Osteocyte (in vitro differentiated cells): ENCODE results near the gene CFAP100. TPM values are rescaled to one million over a fixed set of nuclear protein-coding genes. Genes with fewer than 3 reads are reported as not detected.

Experiments
- DNase-seq: peaks from one replicate; pipeline ENCODE4 v3.0.0; 2021; ENCODE audit warnings: mixed read lengths; ENCODE audit not compliant: unreplicated experiment; ENCODE audit errors: extremely low spot score
- H3K27ac Mint-ChIP-seq: one replicate; pipeline ENCODE4 v1.8.0; 2021; ENCODE audit warnings: mild to moderate bottlenecking, mixed read lengths; ENCODE audit not compliant: unreplicated experiment
- H3K27me3 Mint-ChIP-seq: one replicate; pipeline ENCODE4 v1.8.0; 2021; ENCODE audit warnings: mixed read lengths; ENCODE audit not compliant: unreplicated experiment
- H3K36me3 Mint-ChIP-seq: one replicate; pipeline ENCODE4 v1.8.0; 2021; ENCODE audit warnings: mixed read lengths; ENCODE audit not compliant: unreplicated experiment
- H3K4me1 Mint-ChIP-seq: one replicate; pipeline ENCODE4 v1.8.0; 2021; ENCODE audit warnings: mixed read lengths; ENCODE audit not compliant: unreplicated experiment
- H3K4me3 Mint-ChIP-seq: one replicate; pipeline ENCODE4 v1.8.0; 2021; ENCODE audit warnings: mild to moderate bottlenecking, moderate library complexity, mixed read lengths; ENCODE audit not compliant: unreplicated experiment
- H3K9me3 Mint-ChIP-seq: one replicate; pipeline ENCODE4 v1.8.0; 2021; ENCODE audit warnings: mixed read lengths; ENCODE audit not compliant: unreplicated experiment
- total RNA-seq: library from RNA; stranded (reverse); gene quantifications from 2 replicates; pipeline ENCODE4 v1.2.1, GENCODE V29; 2021
- TF ChIP-seq, protein P1 (sequence below): fragments of 200-600 bp; sonication (generic); IDR thresholded peaks from 2 replicates; pipeline ENCODE4 v1.5.0; 2021; ENCODE audit warnings: antibody characterized with exemption, mild to moderate bottlenecking, moderate library complexity

The CFAP100 gene
- total RNA-seq, 1 donor from 2014 or later = not detected

DNA sequence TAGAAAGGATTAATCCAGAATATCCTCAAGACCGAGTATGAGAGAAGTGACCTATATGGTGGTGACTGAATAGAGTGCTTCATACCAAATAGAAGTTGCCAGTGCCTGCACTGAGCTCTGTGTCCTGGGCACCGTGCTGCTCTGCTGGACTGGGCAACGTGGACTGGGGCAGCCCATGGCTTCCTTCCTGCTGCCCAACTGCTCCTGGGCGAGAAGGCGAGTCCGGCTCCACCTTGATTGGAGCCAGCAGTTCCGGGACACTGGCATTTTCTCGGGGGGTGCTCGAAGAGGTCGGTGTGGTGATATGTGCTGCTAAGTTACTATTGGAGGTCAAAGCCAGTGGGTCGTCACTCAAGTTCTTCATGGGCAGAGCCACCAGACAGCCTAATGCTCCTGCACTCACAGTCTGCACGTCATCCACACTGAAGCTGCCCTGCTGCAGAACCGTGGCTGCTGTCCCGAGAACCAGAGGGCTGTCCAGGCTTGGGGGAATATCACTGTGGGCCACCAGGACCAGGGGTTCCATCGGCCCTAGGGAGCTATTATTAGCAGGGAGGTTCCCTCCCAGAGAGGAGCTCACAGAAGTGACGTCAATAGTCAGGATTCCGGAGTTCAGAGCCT lies 66.9 kb downstream of the CFAP100 start:
- no peak for DNase-seq
- Mint-ChIP-seq H3K27ac (no peak overlapping the region), H3K4me1 (peaks cover under 1% of the 10 kb centered on the region), H3K4me3 (no peak overlapping the region), H3K36me3 (peaks cover 47% of the 10 kb centered on the region), H3K9me3 (no peaks in the 10 kb centered on the region), H3K27me3 (no peaks in the 10 kb centered on the region)
- TF ChIP-seq, protein P1, sequence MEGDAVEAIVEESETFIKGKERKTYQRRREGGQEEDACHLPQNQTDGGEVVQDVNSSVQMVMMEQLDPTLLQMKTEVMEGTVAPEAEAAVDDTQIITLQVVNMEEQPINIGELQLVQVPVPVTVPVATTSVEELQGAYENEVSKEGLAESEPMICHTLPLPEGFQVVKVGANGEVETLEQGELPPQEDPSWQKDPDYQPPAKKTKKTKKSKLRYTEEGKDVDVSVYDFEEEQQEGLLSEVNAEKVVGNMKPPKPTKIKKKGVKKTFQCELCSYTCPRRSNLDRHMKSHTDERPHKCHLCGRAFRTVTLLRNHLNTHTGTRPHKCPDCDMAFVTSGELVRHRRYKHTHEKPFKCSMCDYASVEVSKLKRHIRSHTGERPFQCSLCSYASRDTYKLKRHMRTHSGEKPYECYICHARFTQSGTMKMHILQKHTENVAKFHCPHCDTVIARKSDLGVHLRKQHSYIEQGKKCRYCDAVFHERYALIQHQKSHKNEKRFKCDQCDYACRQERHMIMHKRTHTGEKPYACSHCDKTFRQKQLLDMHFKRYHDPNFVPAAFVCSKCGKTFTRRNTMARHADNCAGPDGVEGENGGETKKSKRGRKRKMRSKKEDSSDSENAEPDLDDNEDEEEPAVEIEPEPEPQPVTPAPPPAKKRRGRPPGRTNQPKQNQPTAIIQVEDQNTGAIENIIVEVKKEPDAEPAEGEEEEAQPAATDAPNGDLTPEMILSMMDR = no peak

- Mint-ChIP-seq H3K27me3 (no peaks in the 10 kb centered on the region), H3K27ac (no peak overlapping the region), H3K9me3 (no peaks in the 10 kb centered on the region), H3K4me1 (no peaks in the 10 kb centered on the region), H3K4me3 (no peak overlapping the region), H3K36me3 (peaks cover 49% of the 10 kb centered on the region)
- TF ChIP-seq, protein P1 = no peak
- DNase-seq = no peak
Measured at GRCh38 chr3:126463521-126463920, 68.8 kb downstream of the CFAP100 start.

DNA sequence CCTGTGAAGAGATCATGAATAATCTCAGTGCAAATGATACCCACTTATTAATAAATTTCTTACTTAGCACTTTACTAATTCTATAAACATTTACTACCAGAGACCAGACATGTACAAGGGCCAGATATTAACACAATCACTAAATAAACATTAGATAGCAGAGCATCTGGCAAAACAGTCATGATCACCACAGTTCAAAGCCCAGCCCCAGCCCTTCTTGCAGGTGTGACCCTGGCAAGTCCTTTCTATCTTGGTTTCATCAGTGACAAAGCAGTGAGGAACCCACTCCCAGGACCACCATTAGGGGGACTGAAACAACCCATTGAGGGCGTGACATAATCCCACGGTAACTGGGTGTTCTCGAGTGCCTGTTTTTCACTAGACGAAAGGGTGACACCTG lies 69.4 kb downstream of the CFAP100 start:
- no peak overlapping the region for H3K4me3 Mint-ChIP-seq
- H3K4me1 Mint-ChIP-seq = no peaks in the 10 kb centered on the region
- peaks cover 50% of the 10 kb centered on the region for H3K36me3 Mint-ChIP-seq
- no peak for DNase-seq
- H3K27me3 Mint-ChIP-seq = no peaks in the 10 kb centered on the region
- H3K27ac Mint-ChIP-seq = no peak overlapping the region
- H3K9me3 Mint-ChIP-seq = no peaks in the 10 kb centered on the region
- TF ChIP-seq, protein P1 = no peak

DNA sequence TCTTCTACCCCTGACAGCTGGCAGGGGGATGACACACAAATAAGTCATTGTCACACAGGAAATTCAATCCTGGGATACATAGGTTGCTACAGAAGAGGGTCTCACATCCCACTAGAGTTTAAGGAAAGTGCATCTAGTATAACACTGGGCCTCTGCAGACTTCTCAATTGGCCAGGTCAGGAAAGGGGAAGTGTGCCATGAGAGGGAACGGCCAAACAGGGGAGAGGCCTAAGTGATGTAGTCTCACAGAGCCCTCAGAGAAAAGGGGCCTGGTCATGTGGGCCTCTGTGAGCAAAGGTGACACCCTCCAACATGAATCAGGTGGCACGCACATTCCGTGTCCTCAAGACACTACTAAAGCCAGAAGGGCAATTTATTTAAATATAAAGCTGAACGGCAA lies 69.8 kb downstream of the CFAP100 start:
- Mint-ChIP-seq H3K9me3 (no peaks in the 10 kb centered on the region), H3K36me3 (peaks cover 52% of the 10 kb centered on the region), H3K27ac (no peak overlapping the region), H3K27me3 (no peaks in the 10 kb centered on the region), H3K4me3 (no peak overlapping the region), H3K4me1 (no peaks in the 10 kb centered on the region)
- no peak for DNase-seq
- TF ChIP-seq, protein P1 = no peak

DNA sequence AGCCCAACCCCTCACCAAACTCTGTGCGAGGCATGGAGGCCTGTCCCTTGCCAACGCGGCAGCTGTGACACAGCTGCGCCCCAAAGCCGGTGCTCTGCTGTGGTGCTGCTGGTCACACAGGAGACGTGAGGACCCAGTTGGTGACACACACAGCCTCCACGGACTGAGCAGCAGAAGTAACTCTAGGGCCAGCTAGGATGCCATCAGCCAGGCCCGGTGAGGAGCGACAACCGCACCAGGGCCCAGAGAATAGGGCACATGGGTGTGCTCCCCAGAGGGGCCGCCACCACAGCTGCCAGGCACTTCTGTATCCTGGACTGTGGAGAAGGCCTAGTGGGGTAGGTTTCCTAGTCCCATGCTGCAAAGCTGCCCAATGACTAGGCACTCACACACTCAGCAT lies 70.3 kb downstream of the CFAP100 start:
- DNase-seq = no peak
- Mint-ChIP-seq H3K27ac (no peak overlapping the region), H3K36me3 (peaks cover 53% of the 10 kb centered on the region), H3K9me3 (no peaks in the 10 kb centered on the region), H3K4me1 (no peaks in the 10 kb centered on the region), H3K4me3 (no peak overlapping the region), H3K27me3 (no peaks in the 10 kb centered on the region)
- TF ChIP-seq, protein P1 = no peak
